Glutamatergic neuron (in vitro differentiated cells): ENCODE data around the gene MTF1. TPM values are rescaled to one million over a fixed set of nuclear protein-coding genes. Genes with fewer than 3 reads are reported as not detected.

Experiments
- DNase-seq: peaks from one replicate; pipeline ENCODE4 v3.0.0; 2022
- H3K27ac Mint-ChIP-seq: one replicate; pipeline ENCODE4 v1.8.0; 2020; ENCODE audit warnings: mild to moderate bottlenecking, mixed read lengths, inconsistent platforms; ENCODE audit not compliant: unreplicated experiment
- H3K27me3 Mint-ChIP-seq: one replicate; pipeline ENCODE4 v1.8.0; 2020; ENCODE audit warnings: mild to moderate bottlenecking, moderate library complexity, mixed read lengths, inconsistent platforms; ENCODE audit not compliant: unreplicated experiment
- H3K36me3 Mint-ChIP-seq: one replicate; pipeline ENCODE4 v1.8.0; 2020; ENCODE audit warnings: mild to moderate bottlenecking, mixed read lengths, inconsistent platforms; ENCODE audit not compliant: unreplicated experiment
- H3K4me1 Mint-ChIP-seq: one replicate; pipeline ENCODE4 v1.8.0; 2020; ENCODE audit warnings: mild to moderate bottlenecking, low read depth, mixed read lengths, inconsistent platforms; ENCODE audit not compliant: unreplicated experiment
- H3K4me3 Mint-ChIP-seq: one replicate; pipeline ENCODE4 v1.8.0; 2020; ENCODE audit warnings: mild to moderate bottlenecking, mixed read lengths, inconsistent platforms; ENCODE audit not compliant: unreplicated experiment
- H3K9me3 Mint-ChIP-seq: one replicate; pipeline ENCODE4 v1.8.0; 2020; ENCODE audit warnings: mild to moderate bottlenecking, moderate library complexity, mixed read lengths, inconsistent platforms; ENCODE audit not compliant: unreplicated experiment
- CTCF ChIP-seq: fragments of 200-600 bp; sonication (generic); IDR thresholded peaks from one replicate; pipeline ENCODE4 v1.5.0; 2021; ENCODE audit not compliant: partially characterized antibody, unreplicated experiment
- total RNA-seq: library from RNA; stranded (reverse); fragmentation: NEBNext Ultra II Directional; extraction: Animal tissue kit (Norgen Biotek cat#: 25700); gene quantifications from one replicate; pipeline ENCODE4 v1.2.1, GENCODE V29; 2021; ENCODE audit not compliant: unreplicated experiment

MTF1 gene
- total RNA-seq, 1 donor from 2014 or later, result 15.5 TPM

- Mint-ChIP-seq H3K9me3 (no peaks in the 10 kb centered on the region), H3K4me3 (no peak overlapping the region), H3K27ac (no peak overlapping the region), H3K4me1 (no peaks in the 10 kb centered on the region), H3K36me3 (no peaks in the 10 kb centered on the region), H3K27me3 (peaks cover 1% of the 10 kb centered on the region)
- no peak for TF ChIP-seq CTCF
- DNase-seq, result no peak
These were observed 8.9 kb downstream of the MTF1 start for GRCh38 chr1:37850352-37850955.

- no peaks in the 10 kb centered on the region for H3K9me3 Mint-ChIP-seq
- no peak for DNase-seq
- H3K36me3 Mint-ChIP-seq, result no peaks in the 10 kb centered on the region
- H3K4me1 Mint-ChIP-seq, result no peaks in the 10 kb centered on the region
- no peak overlapping the region for H3K27ac Mint-ChIP-seq
- no peak overlapping the region for H3K4me3 Mint-ChIP-seq
- peaks cover 1% of the 10 kb centered on the region for H3K27me3 Mint-ChIP-seq
- no peak for TF ChIP-seq CTCF
These were observed 9.9 kb downstream of the MTF1 start for GRCh38 chr1:37849480-37849879.

- Mint-ChIP-seq H3K36me3 (no peaks in the 10 kb centered on the region), H3K4me1 (no peaks in the 10 kb centered on the region), H3K4me3 (no peak overlapping the region), H3K27ac (no peak overlapping the region), H3K27me3 (peaks cover 1% of the 10 kb centered on the region), H3K9me3 (no peaks in the 10 kb centered on the region)
- no peak for DNase-seq
- TF ChIP-seq CTCF, result no peak
These were observed 12.6 kb downstream of the MTF1 start for GRCh38 chr1:37846647-37847339.

- H3K27me3 Mint-ChIP-seq, result peaks cover 1% of the 10 kb centered on the region
- no peaks in the 10 kb centered on the region for H3K36me3 Mint-ChIP-seq
- no peak for DNase-seq
- no peak overlapping the region for H3K27ac Mint-ChIP-seq
- no peaks in the 10 kb centered on the region for H3K9me3 Mint-ChIP-seq
- no peak for TF ChIP-seq CTCF
- no peak overlapping the region for H3K4me3 Mint-ChIP-seq
- no peaks in the 10 kb centered on the region for H3K4me1 Mint-ChIP-seq
These were observed 13.6 kb downstream of the MTF1 start for GRCh38 chr1:37845786-37846185.

GRCh38 chr1:37845049-37845646, 14.2 kb downstream of the MTF1 start:
- Mint-ChIP-seq H3K4me3 (no peak overlapping the region), H3K4me1 (no peaks in the 10 kb centered on the region), H3K36me3 (no peaks in the 10 kb centered on the region), H3K27me3 (peaks cover 1% of the 10 kb centered on the region), H3K27ac (no peak overlapping the region), H3K9me3 (no peaks in the 10 kb centered on the region)
- no peak for TF ChIP-seq CTCF
- no peak for DNase-seq
